ENCODE results near the gene PCDHGB4. TPM values are rescaled to one million over a fixed set of nuclear protein-coding genes. Genes with fewer than 3 reads are reported as not detected.

Gene PCDHGB4
- total and polyA plus RNA-seq, 2 of the 4 experiments (the other 2 are of a cell fraction) = 10.0 to 17.6 TPM

- Histone ChIP-seq H3K4me2 (ENCODE audit: low read depth, low read length) (no peak overlapping the region), H4K20me1 (ENCODE audit: insufficient read depth, low read length) (no peaks in the 10 kb centered on the region), H2AK9ac (replicated peaks; ENCODE audit: low read depth, low read length, poor library complexity) (no peak overlapping the region), H3K14ac (replicated peaks; ENCODE audit: low read depth, low read length) (no peak overlapping the region; the same call in 1 of the 2 replicates), H3K9me1 (ENCODE audit: insufficient read depth, low read length) (no peaks in the 10 kb centered on the region), H3K9me3 (ENCODE audit: control insufficient read depth, insufficient read depth, low read length) (peaks cover 59% of the 10 kb centered on the region), H4K5ac (ENCODE audit: low read depth, low read length) (no peak overlapping the region), H2AFZ (replicated peaks; ENCODE audit: low read length, poor library complexity) (peak overlapping the region; percentile 28), H3K27me3 (ENCODE audit: control insufficient read depth, insufficient read depth, low read length) (no peaks in the 10 kb centered on the region), H4K8ac (ENCODE audit: low read depth in 2 of 2, low read length in 2 of 2) (no peak overlapping the region), H3K4me3 (ENCODE audit: insufficient read depth, low read depth, low read length) (no peak overlapping the region), H3K9ac (ENCODE audit: low read depth, low read length) (no peak overlapping the region), H3K79me1 (ENCODE audit: low read depth in 1 of 2, low read length in 2 of 2) (no peaks in the 10 kb centered on the region), H3K18ac (ENCODE audit: low read depth, low read length) (no peak overlapping the region), H4K91ac (ENCODE audit: insufficient read depth, low read depth, low read length) (no peak overlapping the region), H3K4ac (ENCODE audit: low read depth, low read length) (no peak overlapping the region), H3K36me3 (ENCODE audit: control insufficient read depth, insufficient read depth, low read length) (peaks cover 5% of the 10 kb centered on the region; the same call in 1 of the 2 replicates), H3K4me1 (ENCODE audit: control insufficient read depth, insufficient read depth, low read length) (no peaks in the 10 kb centered on the region), H3K27ac (ENCODE audit: insufficient read depth, low read length) (no peak overlapping the region), H3K56ac (ENCODE audit: extremely low read depth, insufficient read depth, low read length) (no peak overlapping the region), H2BK20ac (ENCODE audit: low read depth, low read length) (no peak overlapping the region), H2BK120ac (ENCODE audit: low read depth, low read length) (no peak overlapping the region), H2BK5ac (ENCODE audit: low read depth, low read length, poor library complexity, severe bottlenecking) (no peak overlapping the region), H2BK15ac (ENCODE audit: low read depth, low read length) (no peak overlapping the region), H2AK5ac (ENCODE audit: low read depth, low read length) (no peak overlapping the region), H3K23ac (ENCODE audit: low read depth, low read length) (no peak overlapping the region)
- TF ChIP-seq BHLHE40 (IDR thresholded peaks at IDR 0.05; ENCODE audit: low read depth, low read length) (no peak), MAFK (IDR thresholded peaks at IDR 0.05; ENCODE audit: low read depth, low read length) (no peak), CEBPB (IDR thresholded peaks at IDR 0.05; ENCODE audit: low read depth, low read length) (no peak), MXI1 (IDR thresholded peaks at IDR 0.05; ENCODE audit: borderline replicate concordance, low read depth, low read length) (no peak), SMC3 (IDR thresholded peaks at IDR 0.05; ENCODE audit: low read depth, low read length) (no peak), RCOR1 (IDR thresholded peaks at IDR 0.05; ENCODE audit: insufficient replicate concordance, low read length) (no peak), FOS (IDR thresholded peaks at IDR 0.05; ENCODE audit: low read depth, low read length) (no peak), NFE2L2 (IDR thresholded peaks at IDR 0.05; ENCODE audit: low read depth, low read length) (no peak), RFX5 (IDR thresholded peaks at IDR 0.05; ENCODE audit: low read depth, low read length) (no peak), RAD21 (IDR thresholded peaks at IDR 0.05; ENCODE audit: low read length) (no peak), CHD1 (IDR thresholded peaks at IDR 0.05; ENCODE audit: low read depth, low read length) (no peak), POLR2A (IDR thresholded peaks at IDR 0.05; ENCODE audit: low read depth, low read length) (no peak), MAZ (IDR thresholded peaks at IDR 0.05; ENCODE audit: borderline replicate concordance, low read depth, low read length) (no peak)
- TF ChIP-seq, protein P1, sequence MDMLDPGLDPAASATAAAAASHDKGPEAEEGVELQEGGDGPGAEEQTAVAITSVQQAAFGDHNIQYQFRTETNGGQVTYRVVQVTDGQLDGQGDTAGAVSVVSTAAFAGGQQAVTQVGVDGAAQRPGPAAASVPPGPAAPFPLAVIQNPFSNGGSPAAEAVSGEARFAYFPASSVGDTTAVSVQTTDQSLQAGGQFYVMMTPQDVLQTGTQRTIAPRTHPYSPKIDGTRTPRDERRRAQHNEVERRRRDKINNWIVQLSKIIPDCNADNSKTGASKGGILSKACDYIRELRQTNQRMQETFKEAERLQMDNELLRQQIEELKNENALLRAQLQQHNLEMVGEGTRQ (IDR thresholded peaks at IDR 0.05; ENCODE audit: low read depth, low read length) = no peak
- TF ChIP-seq, protein P2, sequence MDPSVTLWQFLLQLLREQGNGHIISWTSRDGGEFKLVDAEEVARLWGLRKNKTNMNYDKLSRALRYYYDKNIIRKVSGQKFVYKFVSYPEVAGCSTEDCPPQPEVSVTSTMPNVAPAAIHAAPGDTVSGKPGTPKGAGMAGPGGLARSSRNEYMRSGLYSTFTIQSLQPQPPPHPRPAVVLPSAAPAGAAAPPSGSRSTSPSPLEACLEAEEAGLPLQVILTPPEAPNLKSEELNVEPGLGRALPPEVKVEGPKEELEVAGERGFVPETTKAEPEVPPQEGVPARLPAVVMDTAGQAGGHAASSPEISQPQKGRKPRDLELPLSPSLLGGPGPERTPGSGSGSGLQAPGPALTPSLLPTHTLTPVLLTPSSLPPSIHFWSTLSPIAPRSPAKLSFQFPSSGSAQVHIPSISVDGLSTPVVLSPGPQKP (IDR thresholded peaks at IDR 0.05; ENCODE audit: borderline replicate concordance, low read depth, low read length) = no peak
- TF ChIP-seq, protein P3, sequence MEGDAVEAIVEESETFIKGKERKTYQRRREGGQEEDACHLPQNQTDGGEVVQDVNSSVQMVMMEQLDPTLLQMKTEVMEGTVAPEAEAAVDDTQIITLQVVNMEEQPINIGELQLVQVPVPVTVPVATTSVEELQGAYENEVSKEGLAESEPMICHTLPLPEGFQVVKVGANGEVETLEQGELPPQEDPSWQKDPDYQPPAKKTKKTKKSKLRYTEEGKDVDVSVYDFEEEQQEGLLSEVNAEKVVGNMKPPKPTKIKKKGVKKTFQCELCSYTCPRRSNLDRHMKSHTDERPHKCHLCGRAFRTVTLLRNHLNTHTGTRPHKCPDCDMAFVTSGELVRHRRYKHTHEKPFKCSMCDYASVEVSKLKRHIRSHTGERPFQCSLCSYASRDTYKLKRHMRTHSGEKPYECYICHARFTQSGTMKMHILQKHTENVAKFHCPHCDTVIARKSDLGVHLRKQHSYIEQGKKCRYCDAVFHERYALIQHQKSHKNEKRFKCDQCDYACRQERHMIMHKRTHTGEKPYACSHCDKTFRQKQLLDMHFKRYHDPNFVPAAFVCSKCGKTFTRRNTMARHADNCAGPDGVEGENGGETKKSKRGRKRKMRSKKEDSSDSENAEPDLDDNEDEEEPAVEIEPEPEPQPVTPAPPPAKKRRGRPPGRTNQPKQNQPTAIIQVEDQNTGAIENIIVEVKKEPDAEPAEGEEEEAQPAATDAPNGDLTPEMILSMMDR (conservative IDR thresholded peaks at IDR 0.05; ENCODE audit: low read depth, low read length) = no peak
- DNase-seq = no peak
- ChIA-PET POLR2A (ENCODE audit: unreplicated experiment) (no interaction called here), CTCF (no interaction called here)
- in situ Hi-C loops (cut with MboI; ENCODE audit: low sequenced_read_pairs) (no loop called here), dilution Hi-C loops (cut with HindIII; ENCODE audit: low sequenced_read_pairs, unreplicated experiment) (no loop called here), intact Hi-C loops (cut with micrococcal nuclease) (no loop called here)
- 64% methylated on average over 13 of the region's 19 CpGs; no CpG with 5 or more reads in 1 of the 2 experiments for WGBS, 2 experiments (ENCODE audit: extremely low coverage in 2 of 2, insufficient read length in 1 of 2)
- no TSS peak for BruUV-seq (replicated peaks)
- ATAC-seq (ENCODE audit: low read depth) = no peak
Observed at GRCh38 chr5:141356950-141357349, 30.5 kb upstream of the PCDHGB4 start.
